Activated T-cell treated with anti-CD3 and anti-CD28 coated beads, Interleukin-2, amount 50 U/mL, for 72 hours (primary cell): Measurements from ENCODE around the gene GMCL2. TPM values are rescaled to one million over a fixed set of nuclear protein-coding genes. Genes with fewer than 3 reads are reported as not detected.
A peak's percentile ranks its signal among the peaks of the same experiment; 100 is the strongest.

Source experiments
- ATAC-seq, 2 donors: fragments of 150-1000 bp; cut with Tn5 transposase; replicated peaks in 1 of 2; 2 replicates each; pipeline ENCODE4 v1.10.0; 2021; ENCODE audit warnings: moderate library complexity in 2 of 2, mild to moderate bottlenecking in 1 of 2
- DNase-seq, 2 donors: peaks; one replicate each; pipeline ENCODE4 v3.0.0; 2021 to 2022; ENCODE audit warnings: mixed read lengths in 1 of 2
- H3K27ac Mint-ChIP-seq: one replicate; pipeline ENCODE4 v1.8.0; 2022; ENCODE audit warnings: mild to moderate bottlenecking, moderate library complexity, mixed read lengths
- H3K27me3 Mint-ChIP-seq: one replicate; pipeline ENCODE4 v1.8.0; 2022; ENCODE audit warnings: low read depth, mixed read lengths
- H3K36me3 Mint-ChIP-seq, 2 donors: one replicate each; pipeline ENCODE4 v1.8.0; 2022; ENCODE audit warnings: mixed read lengths in 2 of 2, mild to moderate bottlenecking in 1 of 2; ENCODE audit not compliant: insufficient read depth in 2 of 2
- H3K4me1 Mint-ChIP-seq: one replicate; pipeline ENCODE4 v1.8.0; 2022; ENCODE audit warnings: low read depth, mixed read lengths
- H3K4me3 Mint-ChIP-seq, 2 donors: one replicate each; pipeline ENCODE4 v1.8.0; 2022; ENCODE audit warnings: mild to moderate bottlenecking in 2 of 2, mixed read lengths in 2 of 2, moderate library complexity in 2 of 2
- H3K9me3 Mint-ChIP-seq, 2 donors: one replicate each; pipeline ENCODE4 v1.8.0; 2022; ENCODE audit warnings: mixed read lengths in 2 of 2
- total RNA-seq, 2 donors: library from RNA; stranded (reverse); gene quantifications; one replicate each; pipeline ENCODE4 v1.2.3, GENCODE V29; 2022

GMCL2 gene
- total RNA-seq, 2 donors from 2014 or later: not detected

DNA sequence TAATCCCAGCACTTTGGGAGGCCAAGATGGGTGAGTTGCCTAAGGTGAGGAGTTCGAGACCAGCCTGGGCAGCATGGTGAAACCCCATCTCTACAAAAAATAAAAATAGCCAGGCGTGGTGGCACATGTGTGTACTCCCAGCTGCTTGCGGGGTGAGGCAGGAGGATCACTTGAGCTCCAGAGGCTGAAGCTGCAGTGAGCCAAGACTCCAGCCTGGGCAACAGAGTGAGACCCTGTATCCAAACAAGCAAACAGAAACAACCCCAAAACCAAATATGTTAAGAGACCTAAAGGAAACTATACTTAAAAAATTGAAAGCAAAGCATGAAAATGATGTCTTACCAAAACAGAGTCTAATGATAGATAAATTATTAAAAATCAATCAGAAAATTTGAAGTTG is 29.6 kb upstream of the GMCL2 start:
- Mint-ChIP-seq H3K36me3 (peaks cover 7 to 40% of the 10 kb centered on the region in 2 donors), H3K9me3 (no peaks in the 10 kb centered on the region), H3K27ac (peak overlapping the region; percentile 96), H3K27me3 (no peaks in the 10 kb centered on the region), H3K4me1 (peaks cover 30% of the 10 kb centered on the region), H3K4me3 (no peak overlapping the region)
- no peak for ATAC-seq
- DNase-seq: no peak

DNA sequence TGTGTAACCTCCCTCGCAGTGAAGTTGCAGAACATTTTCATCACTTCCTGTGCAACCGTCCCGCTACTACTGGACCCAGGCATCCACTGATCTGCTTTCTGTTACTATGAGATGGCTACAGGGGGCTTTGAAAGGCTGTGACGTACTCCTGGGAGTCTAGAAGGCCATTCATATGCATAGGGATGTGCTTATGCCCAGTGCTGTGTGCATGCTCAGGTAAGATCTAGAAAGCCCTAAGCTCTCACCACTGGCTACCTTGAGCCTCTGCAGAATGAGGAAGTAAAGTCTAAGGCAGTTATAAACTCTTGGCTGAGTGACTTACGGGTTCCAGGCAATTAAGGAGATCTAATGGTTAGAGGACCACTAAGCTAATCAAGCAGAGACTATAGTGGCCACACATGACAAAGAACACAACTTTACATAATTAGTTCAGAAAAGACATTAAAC is 28.9 kb upstream of the GMCL2 start:
- Mint-ChIP-seq H3K9me3 (no peaks in the 10 kb centered on the region), H3K4me1 (peaks cover 28% of the 10 kb centered on the region), H3K4me3 (peak overlapping the region; percentile 29 to 38), H3K27me3 (no peaks in the 10 kb centered on the region), H3K27ac (peak overlapping the region; percentile 96), H3K36me3 (peaks cover 7 to 43% of the 10 kb centered on the region in 2 donors)
- peak; percentile 5 to 54 for ATAC-seq
- DNase-seq: no peak

DNA sequence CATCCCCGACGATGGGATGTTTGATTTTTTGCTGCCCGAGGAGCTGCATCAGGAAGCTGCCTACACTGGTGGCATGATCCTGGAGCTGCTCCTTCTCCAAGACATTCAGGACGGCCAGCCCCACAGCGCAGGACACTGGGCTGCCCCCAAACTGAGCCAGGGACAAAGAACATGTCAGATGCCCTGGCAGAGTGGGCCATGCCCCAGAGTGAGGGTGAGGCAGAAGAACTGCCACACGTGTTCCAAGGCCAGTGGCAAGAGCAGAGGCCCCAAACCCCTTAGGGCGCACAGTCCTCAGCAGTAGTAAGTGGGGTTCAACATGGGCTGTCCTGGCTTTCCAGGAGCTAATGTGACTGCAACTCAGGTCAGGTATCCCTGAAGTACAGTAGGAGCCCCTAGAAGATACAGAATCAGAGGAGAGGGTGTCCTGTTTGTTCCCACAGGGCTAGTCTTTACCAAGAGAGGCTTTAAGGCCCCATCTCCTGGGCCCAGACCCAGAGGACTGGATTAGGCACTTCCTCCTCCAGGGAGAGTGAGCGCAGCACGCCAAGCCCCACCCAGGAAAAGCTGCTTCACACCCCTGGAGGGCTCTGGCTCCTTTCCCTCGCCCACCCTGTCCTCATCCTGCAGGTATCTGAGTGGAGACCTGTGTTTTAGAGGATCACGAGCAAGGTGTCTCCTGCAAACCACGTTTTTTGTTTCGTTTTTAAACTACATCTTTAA is 28.3 kb upstream of the GMCL2 start:
- Mint-ChIP-seq H3K9me3 (no peaks in the 10 kb centered on the region), H3K36me3 (peaks cover 7 to 43% of the 10 kb centered on the region in 2 donors), H3K4me1 (peaks cover 29% of the 10 kb centered on the region), H3K27ac (peak overlapping the region; percentile 96), H3K27me3 (no peaks in the 10 kb centered on the region), H3K4me3 (no peak overlapping the region)
- ATAC-seq (peak; percentile 8 to 34), DNase-seq (no peak)

DNA sequence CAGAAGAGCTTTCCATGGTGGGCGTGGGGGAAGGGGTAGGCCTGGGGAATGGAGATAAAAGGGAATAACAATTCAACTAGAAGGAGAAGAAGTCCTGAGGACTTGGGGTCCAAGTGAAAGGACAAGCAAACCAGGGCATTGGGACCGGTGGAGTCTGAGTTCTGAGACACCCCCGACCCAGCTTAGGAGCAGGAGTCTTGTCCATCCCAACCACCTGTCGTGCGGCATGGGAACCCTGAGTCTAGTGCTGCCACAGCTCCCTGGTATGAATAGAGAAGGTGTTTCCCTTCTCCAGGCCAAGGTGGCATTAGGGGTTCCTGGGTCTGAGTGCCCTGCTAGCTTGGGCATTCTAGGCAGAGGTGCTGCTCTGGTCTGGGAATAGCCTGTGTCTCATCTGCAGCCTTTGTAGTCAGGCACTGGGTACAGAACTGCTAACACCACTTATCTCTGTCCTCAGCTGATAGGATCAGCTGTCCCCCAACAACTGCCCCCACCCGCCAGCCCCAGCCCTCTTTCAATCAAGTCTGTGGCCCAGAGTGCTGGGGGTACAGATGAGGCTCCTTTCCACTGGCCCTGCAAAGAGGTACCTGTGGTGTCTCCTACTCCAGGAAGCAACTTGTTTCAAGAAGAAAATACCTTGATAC is 27.1 kb upstream of the GMCL2 start:
- H3K36me3 Mint-ChIP-seq: peaks cover 13 to 47% of the 10 kb centered on the region in 2 donors
- H3K27ac Mint-ChIP-seq: peak overlapping the region; percentile 89
- H3K9me3 Mint-ChIP-seq: no peaks in the 10 kb centered on the region
- H3K4me3 Mint-ChIP-seq: no peak overlapping the region
- H3K4me1 Mint-ChIP-seq: peaks cover 34% of the 10 kb centered on the region
- ATAC-seq (peak in 1 of 2 donors; percentile 2), DNase-seq (no peak)
- no peaks in the 10 kb centered on the region for H3K27me3 Mint-ChIP-seq

DNA sequence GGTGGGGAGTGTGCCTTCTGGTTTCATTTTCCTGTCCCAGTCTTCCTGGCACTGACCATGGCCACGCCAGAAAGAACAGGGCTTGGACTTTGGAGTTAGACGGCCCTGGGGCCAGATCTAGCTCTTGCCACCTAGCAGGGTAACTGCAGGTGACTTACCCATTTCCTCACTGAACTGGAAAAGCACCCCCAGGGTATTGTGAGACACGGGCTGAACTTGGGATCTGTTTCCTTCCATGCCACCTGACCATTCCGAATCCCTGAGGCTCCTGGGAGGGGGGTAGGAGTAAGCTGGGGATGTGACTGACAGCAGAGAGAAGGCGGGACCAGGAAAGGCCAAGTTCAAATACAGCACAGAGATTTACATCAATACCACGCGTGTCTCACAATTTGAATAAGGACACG is 26.6 kb upstream of the GMCL2 start:
- no peak for DNase-seq
- no peaks in the 10 kb centered on the region for H3K9me3 Mint-ChIP-seq
- peaks cover 39% of the 10 kb centered on the region for H3K4me1 Mint-ChIP-seq
- H3K27me3 Mint-ChIP-seq: no peaks in the 10 kb centered on the region
- peaks cover 11 to 45% of the 10 kb centered on the region in 2 donors for H3K36me3 Mint-ChIP-seq
- ATAC-seq: no peak
- H3K27ac Mint-ChIP-seq: peak overlapping the region; percentile 89
- no peak overlapping the region for H3K4me3 Mint-ChIP-seq

DNA sequence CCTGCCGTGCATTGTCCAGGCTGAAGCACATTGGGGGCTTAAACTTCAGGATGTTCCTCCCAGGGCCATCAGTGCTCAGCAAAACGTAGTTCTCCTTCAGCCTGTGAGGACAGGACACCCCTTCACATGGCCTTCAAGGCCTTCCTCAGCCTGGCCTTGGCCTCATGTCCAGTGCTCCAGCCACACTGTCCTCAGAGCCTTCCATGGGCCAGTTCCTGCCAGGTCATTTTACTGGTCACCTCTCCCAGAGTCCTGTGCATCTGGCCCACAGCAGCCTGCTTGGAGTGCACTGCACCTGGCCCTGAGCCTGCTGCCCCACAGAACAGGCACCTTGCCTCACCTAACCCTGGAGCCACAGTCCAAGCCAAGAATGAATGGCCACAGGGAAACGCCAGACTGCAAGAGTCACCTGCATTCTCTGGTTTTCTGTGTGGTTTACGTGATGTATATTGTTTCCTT is 25.9 kb upstream of the GMCL2 start:
- H3K9me3 Mint-ChIP-seq: no peaks in the 10 kb centered on the region
- ATAC-seq (peak in 1 of 2 donors; percentile 14), DNase-seq (no peak)
- H3K27ac Mint-ChIP-seq: peak overlapping the region; percentile 89
- H3K4me1 Mint-ChIP-seq: peaks cover 46% of the 10 kb centered on the region
- H3K27me3 Mint-ChIP-seq: no peaks in the 10 kb centered on the region
- H3K36me3 Mint-ChIP-seq: peaks cover 12 to 47% of the 10 kb centered on the region in 2 donors
- H3K4me3 Mint-ChIP-seq: no peak overlapping the region

DNA sequence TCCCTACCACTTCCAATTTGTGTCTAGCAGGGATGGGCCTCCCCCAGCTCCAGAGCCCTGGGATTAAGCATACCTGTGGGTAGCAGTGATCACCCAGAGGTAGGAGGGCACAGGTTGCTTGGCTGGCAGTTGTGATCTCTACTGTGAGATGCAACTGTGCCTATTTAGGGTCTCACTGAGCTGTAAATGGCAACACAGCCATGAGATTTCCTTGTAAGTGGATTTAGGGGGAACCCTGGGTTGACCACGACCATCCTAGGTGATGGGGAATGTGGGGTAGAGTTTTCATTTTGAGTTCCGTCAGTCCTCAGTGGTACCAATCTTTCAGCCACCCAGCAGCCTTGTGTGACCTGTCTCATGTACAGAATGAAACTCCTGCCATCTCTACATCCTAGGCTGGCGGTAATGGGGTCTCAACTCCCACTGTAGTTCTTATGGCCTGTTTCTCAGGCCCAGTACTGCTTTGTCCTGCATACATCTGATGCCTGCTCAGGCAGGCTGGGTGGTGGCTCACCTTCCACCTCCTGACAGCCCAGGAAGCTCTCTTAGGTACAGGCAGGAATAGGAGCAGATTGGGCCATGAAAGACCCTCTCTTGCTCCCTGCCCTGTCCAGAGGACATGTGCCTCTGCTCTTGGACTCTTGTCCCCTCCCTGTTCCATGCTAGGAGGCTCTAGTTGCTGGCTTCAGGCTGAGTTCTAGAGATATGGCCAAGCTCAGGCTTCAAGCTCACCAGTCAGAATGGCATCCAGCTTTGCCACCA is 25.3 kb upstream of the GMCL2 start:
- Mint-ChIP-seq H3K4me3 (no peak overlapping the region), H3K27me3 (no peaks in the 10 kb centered on the region), H3K4me1 (peaks cover 53% of the 10 kb centered on the region), H3K9me3 (no peaks in the 10 kb centered on the region), H3K36me3 (peaks cover 14 to 49% of the 10 kb centered on the region in 2 donors), H3K27ac (peak overlapping the region; percentile 89)
- ATAC-seq: peak in 1 of 2 donors; percentile 4
- no peak for DNase-seq

DNA sequence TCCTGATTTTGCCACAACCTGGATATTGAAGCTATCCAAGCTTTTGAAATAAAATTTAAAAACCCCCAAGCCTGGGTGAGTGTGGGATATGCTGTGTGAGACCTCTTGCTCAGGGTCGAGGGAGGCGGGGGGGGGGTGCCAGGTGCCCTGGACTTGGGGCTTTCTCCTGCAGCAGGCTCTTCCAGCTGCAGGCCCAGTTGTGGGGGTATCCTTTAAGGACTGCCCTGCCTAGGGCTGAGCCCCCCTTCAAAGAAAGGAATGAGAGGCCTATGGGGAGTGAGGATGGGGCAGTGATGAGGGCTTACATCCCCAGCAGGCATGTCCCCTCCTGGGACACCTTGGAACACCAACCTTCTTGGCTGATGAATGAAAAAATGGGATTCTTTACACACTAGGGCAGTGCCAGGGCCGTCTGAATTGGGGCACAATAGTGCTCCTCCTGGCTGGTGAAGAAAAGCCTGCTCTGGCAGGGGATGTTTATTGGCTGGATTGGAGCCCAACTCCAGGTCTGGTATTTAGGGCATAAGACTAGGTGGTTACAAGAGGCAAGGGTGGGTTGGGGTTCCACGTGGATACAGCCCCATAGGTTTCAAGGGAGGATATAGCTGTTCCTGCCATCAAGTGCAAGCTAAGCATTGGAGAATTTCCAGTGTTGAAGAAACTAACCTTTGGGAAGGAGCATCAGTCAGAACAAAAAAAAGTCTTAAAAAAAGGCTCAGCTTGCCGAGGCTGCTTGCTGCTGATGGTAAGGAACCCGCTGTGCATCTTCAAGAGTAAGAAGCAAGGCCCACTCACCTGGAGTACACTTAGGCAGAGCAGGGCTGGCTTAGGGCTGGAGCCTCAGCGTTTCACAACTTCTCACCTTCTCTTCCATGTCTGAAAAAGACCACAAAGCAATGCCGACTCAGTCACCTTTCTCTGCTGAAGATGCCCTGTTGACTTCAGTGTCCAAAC is 24.2 kb upstream of the GMCL2 start:
- peaks cover 15 to 48% of the 10 kb centered on the region in 2 donors for H3K36me3 Mint-ChIP-seq
- H3K4me3 Mint-ChIP-seq: no peak overlapping the region
- no peak for ATAC-seq
- DNase-seq: no peak
- H3K9me3 Mint-ChIP-seq: no peaks in the 10 kb centered on the region
- H3K27me3 Mint-ChIP-seq: no peaks in the 10 kb centered on the region
- peak overlapping the region; percentile 59 for H3K27ac Mint-ChIP-seq
- H3K4me1 Mint-ChIP-seq: peaks cover 59% of the 10 kb centered on the region

DNA sequence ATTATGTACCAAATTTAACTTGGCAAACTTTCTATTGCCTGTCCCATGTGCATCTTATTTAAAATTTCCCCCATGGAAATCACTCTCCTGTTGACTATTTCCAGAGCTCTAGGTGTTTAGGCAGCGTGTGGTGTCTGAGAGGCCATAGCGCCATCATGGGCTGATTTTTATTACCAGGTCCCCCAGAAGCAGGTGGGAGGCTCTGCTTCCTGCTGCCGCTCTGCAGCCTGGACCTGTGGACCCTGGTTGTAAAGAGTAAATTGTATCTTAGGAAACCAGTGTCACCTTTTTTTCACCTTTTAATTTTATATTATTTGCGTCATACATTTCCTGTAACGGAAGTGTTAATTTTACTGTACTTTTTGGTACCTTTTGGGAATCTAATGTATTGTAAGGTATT is 23.5 kb upstream of the GMCL2 start:
- Mint-ChIP-seq H3K27ac (peak overlapping the region; percentile 49), H3K4me1 (peaks cover 59% of the 10 kb centered on the region), H3K36me3 (peaks cover 17 to 50% of the 10 kb centered on the region in 2 donors), H3K9me3 (no peaks in the 10 kb centered on the region), H3K27me3 (no peaks in the 10 kb centered on the region), H3K4me3 (no peak overlapping the region)
- no peak for ATAC-seq
- no peak for DNase-seq

DNA sequence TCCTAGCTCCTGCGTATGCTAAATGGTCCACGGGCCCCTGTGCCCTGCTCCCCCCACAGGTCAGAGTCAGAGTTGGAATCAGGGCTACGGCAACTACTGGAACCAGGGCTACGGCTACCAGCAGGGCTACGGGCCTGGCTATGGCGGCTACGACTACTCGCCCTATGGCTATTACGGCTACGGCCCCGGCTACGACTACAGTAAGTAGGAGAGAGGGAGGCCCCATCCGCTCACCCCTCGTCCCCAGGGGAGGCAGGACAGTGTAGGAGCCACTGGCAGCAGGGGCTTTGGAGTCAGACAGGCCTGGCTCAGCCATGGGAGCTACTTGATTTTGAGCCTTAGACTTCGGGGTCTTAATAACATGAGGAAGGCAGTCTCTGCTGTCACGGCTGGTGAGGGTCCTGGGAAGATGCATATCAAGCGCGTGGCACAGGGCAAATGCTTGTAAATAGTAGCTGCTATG is 22.9 kb upstream of the GMCL2 start:
- no peak for DNase-seq
- Mint-ChIP-seq H3K4me3 (no peak overlapping the region), H3K27me3 (no peaks in the 10 kb centered on the region), H3K36me3 (peaks cover 20 to 53% of the 10 kb centered on the region in 2 donors), H3K27ac (no peak overlapping the region), H3K4me1 (peaks cover 58% of the 10 kb centered on the region), H3K9me3 (no peaks in the 10 kb centered on the region)
- ATAC-seq: no peak

DNA sequence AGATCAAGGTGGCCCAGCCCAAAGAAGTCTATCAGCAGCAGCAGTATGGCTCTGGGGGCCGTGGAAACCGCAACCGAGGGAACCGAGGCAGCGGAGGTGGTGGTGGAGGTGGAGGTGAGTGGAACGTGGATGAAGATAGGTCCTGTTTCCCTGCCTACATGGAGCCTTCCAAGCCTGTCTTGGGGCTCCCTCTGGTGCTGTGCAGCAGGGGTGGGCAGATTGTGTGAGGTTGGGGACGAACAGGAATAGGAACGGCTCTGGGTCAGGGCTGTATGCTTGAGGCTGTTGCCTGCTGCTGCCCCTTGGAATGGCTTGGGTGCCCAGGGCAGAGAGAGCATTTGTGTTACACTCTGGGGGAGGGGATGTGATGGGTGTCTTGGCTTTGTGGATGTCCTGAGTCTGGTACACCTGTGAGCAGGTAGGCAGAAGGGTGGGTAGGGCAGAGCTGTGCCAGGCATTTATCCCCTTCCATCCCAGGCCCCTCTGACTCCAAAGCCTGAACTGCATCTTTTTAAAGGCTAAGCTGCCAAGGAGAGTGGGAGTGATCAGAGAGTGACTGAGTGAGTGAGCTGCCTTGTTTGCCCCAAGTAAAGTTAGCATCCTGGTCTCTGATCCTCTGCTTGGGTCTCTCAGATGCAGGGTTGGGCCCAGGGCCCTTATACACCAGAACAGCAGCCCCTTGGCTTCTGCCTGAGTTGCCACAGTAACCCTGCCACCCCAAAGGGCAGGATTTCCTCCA is 22.3 kb upstream of the GMCL2 start:
- H3K9me3 Mint-ChIP-seq: no peaks in the 10 kb centered on the region
- peaks cover 58% of the 10 kb centered on the region for H3K4me1 Mint-ChIP-seq
- ATAC-seq: no peak
- H3K4me3 Mint-ChIP-seq: no peak overlapping the region
- H3K27me3 Mint-ChIP-seq: no peaks in the 10 kb centered on the region
- peaks cover 20 to 53% of the 10 kb centered on the region in 2 donors for H3K36me3 Mint-ChIP-seq
- peak overlapping the region; percentile 21 for H3K27ac Mint-ChIP-seq
- no peak for DNase-seq
